WTC11 (cell line): Measurements from ENCODE around the gene PNMA8B.

ENCODE experiments used
- CBFB ChIP-seq: sonication (generic); formaldehyde crosslinking; IDR thresholded peaks from 2 replicates; pipeline ENCODE4 v1.8.1; 2022; ENCODE audit warnings: mild to moderate bottlenecking, low read depth, missing genetic modification reagents
- CTCF ChIP-seq: fragments of 200-600 bp; IDR thresholded peaks from 2 replicates; pipeline ENCODE4 v1.8.0; 2022; ENCODE audit warnings: antibody characterized with exemption
- FOXP1 ChIP-seq: sonication (generic); formaldehyde crosslinking; IDR thresholded peaks from 2 replicates; pipeline ENCODE4 v1.8.0; 2022; ENCODE audit warnings: missing genetic modification reagents, mild to moderate bottlenecking, moderate library complexity, borderline replicate concordance
- HMGA2 ChIP-seq: fragments of 250-450 bp; sonication (Bioruptor Pico); IDR thresholded peaks from 2 replicates; pipeline ENCODE4 v1.4.0; 2021; ENCODE audit warnings: mild to moderate bottlenecking, moderate library complexity
- IRF1 ChIP-seq: sonication (generic); formaldehyde crosslinking; IDR thresholded peaks from 2 replicates; pipeline ENCODE4 v1.8.0; 2023; ENCODE audit warnings: missing genetic modification reagents
- JUN ChIP-seq: sonication (generic); formaldehyde crosslinking; IDR thresholded peaks from 2 replicates; pipeline ENCODE4 v1.8.0; 2023; ENCODE audit warnings: mild to moderate bottlenecking, missing genetic modification reagents
- NR1H2 ChIP-seq: sonication (generic); formaldehyde crosslinking; IDR thresholded peaks from 2 replicates; pipeline ENCODE4 v1.9.0; 2021; ENCODE audit warnings: mild to moderate bottlenecking, moderate library complexity, missing genetic modification reagents
- NR2C2 ChIP-seq: sonication (generic); formaldehyde crosslinking; IDR thresholded peaks from 2 replicates; pipeline ENCODE4 v1.8.0; 2022; ENCODE audit warnings: mild to moderate bottlenecking, missing genetic modification reagents
- STAT6 ChIP-seq: sonication (generic); formaldehyde crosslinking; conservative IDR thresholded peaks from 2 replicates; pipeline ENCODE4 v1.8.1; 2023; ENCODE audit warnings: mild to moderate bottlenecking, low read depth, missing genetic modification reagents, moderate library complexity
- TCF7 ChIP-seq: sonication (generic); formaldehyde crosslinking; IDR thresholded peaks from 2 replicates; pipeline ENCODE4 v1.8.0; 2022; ENCODE audit warnings: mild to moderate bottlenecking, low read depth, missing genetic modification reagents, moderate library complexity
- USF2 ChIP-seq: sonication (generic); formaldehyde crosslinking; IDR thresholded peaks from 2 replicates; pipeline ENCODE4 v1.8.1; 2023; ENCODE audit warnings: mild to moderate bottlenecking, missing genetic modification reagents, moderate library complexity
- ZNF121 ChIP-seq: sonication (generic); formaldehyde crosslinking; IDR thresholded peaks from 2 replicates; pipeline ENCODE4 v1.8.0; 2023; ENCODE audit warnings: missing genetic modification reagents
- ZSCAN18 ChIP-seq: fragments of 250-450 bp; sonication (Bioruptor Pico); IDR thresholded peaks from 2 replicates; pipeline ENCODE4 v2.1.2; 2022; ENCODE audit warnings: mild to moderate bottlenecking, moderate library complexity

GRCh38 chr19:46481223-46481848, 14.3 kb downstream of the PNMA8B start:
- no peak for TF ChIP-seq NR1H2 (CRISPR knock-in tag)
- TF ChIP-seq CTCF = no peak
- TF ChIP-seq ZSCAN18 (CRISPR knock-in tag) = no peak
- TF ChIP-seq USF2 = no peak
- TF ChIP-seq NR2C2 = no peak
- TF ChIP-seq IRF1 (CRISPR knock-in tag) = no peak
- TF ChIP-seq STAT6 (CRISPR knock-in tag) = no peak
- no peak for TF ChIP-seq FOXP1 (CRISPR knock-in tag)
- no peak for TF ChIP-seq CBFB
- no peak for TF ChIP-seq TCF7 (CRISPR knock-in tag)
- no peak for TF ChIP-seq JUN (CRISPR knock-in tag)
- TF ChIP-seq ZNF121 = no peak
- no peak for TF ChIP-seq HMGA2 (CRISPR knock-in tag)
